ENCODE results near the gene ABCC4. TPM values are rescaled to one million over a fixed set of nuclear protein-coding genes. Genes with fewer than 3 reads are reported as not detected.
A peak's percentile ranks its signal among the peaks of the same experiment; 100 is the strongest.

The ABCC4 gene
- total RNA-seq, 1 experiment from 2014 or later = 23.9 TPM

DNA sequence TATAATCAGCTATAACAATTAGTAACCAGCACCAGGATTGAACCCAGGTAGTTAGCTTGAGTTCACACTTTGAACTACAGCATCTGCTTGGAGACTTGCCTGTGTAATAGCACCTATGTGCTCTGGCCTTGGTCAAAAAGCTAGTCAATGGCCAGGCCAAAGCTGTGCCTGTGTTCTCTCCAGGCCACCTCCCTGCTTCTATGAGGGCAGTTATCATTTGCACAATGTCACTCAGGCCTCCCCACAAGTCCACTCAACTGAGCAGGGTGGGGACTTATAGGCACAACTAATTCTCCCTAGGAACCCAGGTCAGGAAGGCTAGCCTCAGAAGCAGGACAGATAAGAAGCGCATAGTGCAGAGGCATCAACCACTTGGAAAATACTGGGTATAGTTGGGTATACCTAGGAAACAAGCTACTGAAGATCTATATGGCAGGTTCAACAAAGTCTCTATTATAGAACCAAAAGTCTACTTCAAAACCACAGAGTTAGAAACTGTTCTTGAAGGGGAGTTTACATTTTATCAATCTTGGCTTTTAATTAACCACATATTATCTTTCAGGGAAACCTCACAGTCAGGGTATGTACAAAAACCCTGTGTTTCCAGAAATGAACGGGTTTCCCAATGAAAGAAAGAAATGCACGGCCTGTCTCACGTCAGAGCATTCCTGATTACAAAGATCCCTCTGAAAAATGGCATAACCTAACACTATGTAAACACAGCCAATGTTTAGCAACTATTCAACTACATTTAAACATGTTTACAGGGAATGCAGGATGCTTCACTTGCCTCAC lies 140.9 kb downstream of the ABCC4 start:
- no peak for DNase-seq (ENCODE audit: low read depth)

DNA sequence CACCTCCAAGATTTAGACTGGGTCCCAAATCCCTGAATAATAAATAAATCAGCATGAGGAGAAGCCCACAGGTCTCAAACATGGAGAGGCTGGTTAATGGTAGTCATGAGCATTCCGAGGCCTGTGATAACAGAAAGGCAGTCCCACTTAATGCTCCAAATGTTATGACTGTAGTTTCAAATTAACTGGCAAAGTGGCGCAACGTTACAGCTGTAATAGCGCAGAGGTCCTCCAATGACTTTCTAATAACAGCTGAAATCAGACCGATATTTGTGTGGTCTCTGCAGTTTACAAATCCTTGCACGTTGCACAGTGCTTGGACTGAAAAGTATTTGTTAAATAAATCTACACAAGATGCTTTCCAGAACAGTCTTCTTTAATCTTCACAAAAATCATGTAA lies 141.8 kb downstream of the ABCC4 start:
- no peak for DNase-seq (ENCODE audit: low read depth)

DNA sequence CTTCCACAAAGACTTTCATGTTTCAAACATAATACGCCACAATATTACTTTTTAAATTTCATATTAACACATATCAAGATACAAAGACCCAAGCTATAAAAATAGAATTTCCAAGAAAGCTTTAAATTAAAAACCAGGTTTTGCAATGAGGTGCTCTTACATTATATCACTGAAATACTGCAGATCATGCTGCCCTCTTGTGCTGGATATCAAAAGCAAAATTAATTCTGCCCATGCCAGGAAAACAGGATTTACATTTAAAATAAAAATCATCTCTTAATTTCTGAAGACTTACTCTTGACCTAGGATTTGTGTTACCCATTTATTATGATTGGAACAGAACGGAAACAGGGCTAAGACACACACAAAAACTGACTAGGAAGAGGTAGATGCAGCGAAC lies 145.0 kb downstream of the ABCC4 start:
- DNase-seq (ENCODE audit: low read depth) = peak; percentile 23

DNA sequence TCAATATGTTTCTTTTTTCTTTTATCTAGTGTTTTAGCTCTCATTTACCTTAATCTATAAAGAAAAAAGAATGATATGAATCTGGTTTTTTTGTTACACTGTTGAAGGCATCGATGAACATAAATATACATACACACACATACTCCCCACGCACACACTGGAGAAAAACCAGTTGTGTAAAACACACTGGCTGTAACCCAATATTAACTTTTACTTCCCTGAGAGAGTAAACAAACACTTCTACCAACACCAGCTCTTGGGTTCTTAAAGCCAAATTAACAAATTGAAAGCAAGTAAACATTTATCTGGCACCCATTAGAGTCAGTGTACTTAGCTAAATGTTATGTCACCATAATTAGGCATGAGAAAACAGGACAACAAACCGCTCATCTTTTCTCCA lies 145.7 kb downstream of the ABCC4 start:
- no peak for DNase-seq (ENCODE audit: low read depth)

DNA sequence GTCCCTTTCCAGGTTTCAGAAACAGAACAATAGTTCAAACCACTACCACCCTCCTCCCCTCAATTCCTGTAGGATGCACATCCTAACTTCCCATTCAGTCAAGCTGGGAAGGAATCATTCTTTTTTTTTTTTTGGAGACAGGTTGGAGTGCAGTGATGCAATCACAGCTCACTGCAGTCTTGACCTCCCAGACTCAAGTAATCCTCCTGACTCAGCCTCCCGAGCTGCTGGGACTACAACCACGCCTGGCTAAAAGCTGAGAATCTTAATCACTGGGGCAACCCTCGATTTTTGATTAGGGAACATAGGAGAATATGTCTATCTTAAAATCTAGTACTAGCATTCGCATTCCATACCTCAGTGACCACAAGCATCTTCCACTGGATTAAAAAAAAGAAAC lies 146.2 kb downstream of the ABCC4 start:
- no peak for DNase-seq (ENCODE audit: low read depth)

DNA sequence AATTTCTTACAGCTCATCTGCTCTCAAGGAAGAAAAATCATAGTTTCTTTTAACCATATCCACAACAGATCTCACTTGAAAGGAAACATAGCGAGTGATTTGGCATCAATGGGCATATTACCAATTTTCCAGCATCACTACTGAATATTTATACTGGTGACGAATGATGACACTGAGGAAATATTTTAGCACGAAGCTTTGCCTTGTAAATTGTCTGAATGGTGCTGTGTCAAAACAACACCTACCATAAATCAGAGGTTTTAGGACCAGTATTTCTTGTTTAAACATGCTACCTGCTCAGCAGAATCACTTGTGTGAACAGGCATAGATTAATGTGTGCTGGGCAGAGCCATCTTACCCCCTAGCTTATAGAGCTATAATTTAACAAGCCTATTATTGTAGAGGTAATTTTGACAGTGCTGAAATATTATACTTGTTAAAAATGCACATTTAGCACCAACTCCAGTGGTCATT lies 146.8 kb downstream of the ABCC4 start:
- no peak for DNase-seq (ENCODE audit: low read depth)

DNA sequence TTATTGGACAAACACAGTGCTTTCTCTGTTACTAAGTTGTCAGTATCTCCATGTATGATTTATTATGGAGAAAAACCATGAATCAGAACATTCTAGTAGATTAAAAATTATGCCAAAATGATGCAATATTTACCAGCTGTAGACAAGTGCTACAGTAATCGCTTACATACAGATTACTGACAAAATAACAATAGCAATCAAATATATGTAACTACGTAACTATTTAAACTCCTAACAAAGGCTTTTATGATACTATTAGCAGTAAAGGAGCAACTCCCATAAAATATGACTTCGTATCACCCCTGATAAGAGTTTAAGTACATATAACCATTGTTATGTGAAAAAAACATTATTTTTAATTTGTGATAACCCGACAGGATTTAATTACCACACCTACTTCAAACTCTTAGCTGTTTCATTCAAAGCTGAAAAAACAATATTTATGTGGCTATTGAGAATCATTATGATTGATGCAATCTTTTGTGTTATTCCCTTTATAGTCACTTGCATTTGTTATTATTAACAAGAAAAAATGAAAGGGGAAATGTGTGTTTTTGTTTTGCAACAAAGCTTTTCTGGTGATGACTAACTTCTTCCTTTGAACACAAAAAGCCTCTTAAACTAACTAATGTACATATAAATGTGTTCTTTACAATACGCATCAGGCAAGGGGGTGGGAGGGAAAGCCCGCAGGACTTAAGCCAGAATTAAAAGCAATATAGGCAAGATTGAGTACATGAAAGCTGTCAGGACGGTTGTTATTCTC lies 147.4 kb downstream of the ABCC4 start:
- no peak for DNase-seq (ENCODE audit: low read depth)

DNA sequence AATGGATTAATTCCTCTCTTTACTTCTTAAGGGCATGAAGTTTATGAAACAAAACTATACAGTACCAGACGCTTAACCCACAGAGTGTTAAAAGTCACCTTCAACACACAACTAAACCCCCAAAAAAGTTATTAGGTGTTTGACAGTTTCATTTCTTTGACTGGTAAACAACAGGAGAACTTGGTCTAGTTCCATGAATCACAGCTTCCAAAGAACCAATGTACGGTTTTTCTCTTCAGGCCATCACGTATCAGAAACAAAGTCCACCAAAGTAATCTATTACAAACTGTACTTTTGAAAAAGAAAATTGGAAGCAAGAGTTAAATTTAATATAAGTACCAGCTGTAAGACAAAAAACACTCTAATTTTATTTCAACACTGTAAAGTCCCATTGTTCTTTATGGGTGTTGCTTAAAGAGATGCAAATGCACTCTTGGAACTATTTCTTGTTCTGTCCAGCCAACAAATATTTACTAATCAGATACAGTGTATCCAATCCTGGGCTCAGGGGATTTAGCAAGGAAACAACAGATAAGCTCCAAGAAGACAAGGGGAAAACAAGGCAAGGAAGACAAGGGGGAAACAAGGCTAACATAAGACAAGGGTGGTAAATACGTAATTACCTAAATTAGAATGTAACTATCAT lies 149.2 kb downstream of the ABCC4 start:
- no peak for DNase-seq (ENCODE audit: low read depth)

DNA sequence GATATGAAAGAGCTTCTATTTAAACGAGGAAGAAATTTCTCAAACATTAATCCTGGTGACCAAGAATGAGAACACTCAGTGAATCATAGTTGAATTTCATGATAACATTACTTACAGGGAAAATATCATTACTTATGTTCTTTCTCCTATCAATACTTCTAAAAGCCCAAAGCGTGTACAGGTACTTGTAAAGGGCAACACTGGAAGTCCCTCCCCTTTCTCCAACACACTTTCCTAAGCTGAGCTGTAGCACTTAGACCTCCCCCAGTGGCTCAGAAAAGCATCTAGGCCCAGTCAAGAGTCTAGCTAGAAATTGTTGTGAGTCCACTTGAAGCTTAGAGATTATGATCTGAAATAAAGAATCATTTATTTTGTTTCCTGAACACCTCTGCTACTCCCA lies 150.7 kb downstream of the ABCC4 start:
- no peak for DNase-seq (ENCODE audit: low read depth)

DNA sequence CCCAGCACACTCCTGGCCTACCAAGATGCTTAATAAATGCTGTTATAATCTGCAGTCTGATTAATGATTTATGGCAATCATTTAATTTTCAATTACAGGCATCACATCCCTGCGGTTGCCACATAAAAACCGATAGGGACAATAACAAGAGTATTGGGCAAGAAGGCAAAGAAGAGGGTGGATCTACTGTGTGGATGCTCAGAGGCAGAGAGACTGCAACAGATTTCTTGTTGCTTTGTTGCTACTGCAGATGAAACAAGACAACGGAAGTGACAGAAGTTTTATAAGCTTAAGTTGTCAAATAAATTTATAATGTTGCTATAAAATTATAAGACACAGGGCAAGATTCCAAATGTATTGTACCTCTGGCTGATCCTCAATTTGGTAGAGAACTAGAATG lies 154.8 kb downstream of the ABCC4 start:
- DNase-seq (ENCODE audit: low read depth) = no peak

DNA sequence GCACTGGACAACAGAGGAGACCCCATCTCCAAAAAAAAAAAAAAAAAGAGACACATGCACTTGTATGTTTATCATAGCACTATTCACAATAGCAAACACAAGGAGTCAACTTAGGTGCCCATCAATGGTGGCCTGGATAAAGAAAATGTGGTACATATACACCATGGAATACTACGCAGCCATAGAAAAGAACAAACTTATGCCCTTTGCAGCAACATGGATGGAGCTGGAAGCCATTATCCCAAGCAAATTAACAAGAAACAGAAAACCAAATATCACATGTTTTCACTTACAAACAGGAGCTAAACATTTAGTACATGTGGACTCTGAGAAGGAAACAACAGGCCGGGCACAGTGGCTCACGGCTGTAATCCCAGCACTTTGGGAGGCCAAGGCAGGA lies 155.7 kb downstream of the ABCC4 start:
- no peak for DNase-seq (ENCODE audit: low read depth)

DNA sequence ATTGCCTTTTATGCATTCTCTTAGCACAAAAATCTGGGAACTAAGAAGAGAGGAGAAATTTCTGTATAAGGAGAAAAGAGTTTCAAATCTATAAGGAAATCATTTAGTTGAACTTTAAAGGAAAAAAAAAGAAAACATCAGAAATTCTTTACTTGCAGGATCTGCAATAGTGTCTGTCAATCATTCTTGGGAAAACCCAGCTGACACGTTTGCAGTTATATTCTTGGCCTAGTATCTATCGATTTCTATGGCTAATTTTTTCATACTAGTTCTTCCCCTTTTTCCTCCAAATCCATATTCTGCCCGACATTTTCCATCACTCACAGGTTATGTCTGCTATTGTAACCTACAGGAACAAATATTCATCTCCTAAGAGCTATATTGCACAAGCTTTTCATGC lies 160.7 kb downstream of the ABCC4 start:
- DNase-seq (ENCODE audit: low read depth) = no peak

DNA sequence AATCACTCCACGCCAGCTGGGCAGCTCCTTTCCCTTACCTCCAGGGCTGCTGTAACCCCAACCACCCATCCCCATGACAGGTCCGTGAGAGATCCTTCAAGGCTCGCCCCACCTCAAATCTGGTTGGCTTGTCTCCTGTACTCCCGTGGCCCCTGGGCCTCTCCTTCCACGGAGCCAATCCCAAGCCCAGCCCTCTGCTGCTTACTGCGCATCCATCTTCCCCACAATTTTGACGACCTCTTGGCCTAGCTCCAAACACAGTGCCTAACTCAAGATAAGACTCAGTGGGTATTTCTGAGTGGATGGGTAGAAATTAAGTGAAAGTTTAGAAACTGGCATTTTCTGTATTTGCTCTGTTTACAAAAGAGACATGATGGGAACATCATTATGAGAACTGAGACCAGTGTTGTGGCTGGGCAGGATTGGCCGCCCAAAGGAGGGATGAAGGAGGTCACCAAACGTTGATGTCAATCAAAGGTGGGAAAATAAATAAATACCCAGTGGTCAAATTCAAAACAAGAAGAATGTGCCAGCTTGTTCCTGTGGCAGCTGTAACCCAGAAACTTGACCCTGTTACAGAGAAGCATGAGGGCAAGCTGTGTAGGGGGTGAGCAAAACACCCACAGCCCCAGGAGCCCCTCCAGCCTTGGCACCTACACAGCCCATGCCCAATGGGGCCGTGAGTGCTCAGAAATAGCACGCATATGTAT lies 162.2 kb downstream of the ABCC4 start:
- DNase-seq (ENCODE audit: low read depth) = peak; percentile 50

DNA sequence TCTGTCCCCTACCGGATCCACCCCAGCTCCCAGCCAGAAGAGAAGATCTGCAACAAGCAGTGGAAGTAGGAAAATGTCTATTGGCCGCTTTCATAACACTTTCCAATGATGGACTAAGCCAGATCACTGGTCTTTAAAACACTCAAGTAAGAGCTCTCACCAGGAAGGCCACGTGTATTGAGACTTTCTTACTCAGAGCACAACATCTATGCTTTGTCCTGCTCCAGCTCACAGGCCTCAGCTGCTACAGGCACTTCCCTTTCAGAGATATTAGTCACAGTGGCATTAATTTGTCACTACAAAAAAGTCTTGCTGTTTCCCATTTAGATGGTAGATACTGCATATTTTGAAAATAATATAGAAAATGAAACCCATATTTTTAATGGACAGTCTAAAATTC lies 164.2 kb downstream of the ABCC4 start:
- DNase-seq (ENCODE audit: low read depth) = peak; percentile 47

DNA sequence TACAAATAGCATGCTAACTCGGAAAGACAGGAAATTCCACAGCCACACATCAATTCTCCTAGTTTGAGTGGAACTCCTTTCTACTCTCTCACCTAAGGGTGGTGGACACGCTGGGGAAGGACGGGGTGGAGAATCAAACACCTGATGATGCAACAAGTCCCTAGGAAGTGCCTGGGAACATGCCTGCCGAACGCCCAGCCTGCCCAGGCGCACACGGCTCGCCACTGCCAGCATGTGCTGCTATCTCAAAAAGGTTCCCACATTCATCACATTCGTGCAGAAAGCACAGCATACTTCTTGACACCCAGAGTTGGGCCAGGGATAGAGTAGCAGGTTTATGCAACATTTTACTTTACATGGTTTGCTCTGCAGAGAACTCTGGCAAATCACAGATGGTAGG lies 164.6 kb downstream of the ABCC4 start:
- no peak for DNase-seq (ENCODE audit: low read depth)

DNA sequence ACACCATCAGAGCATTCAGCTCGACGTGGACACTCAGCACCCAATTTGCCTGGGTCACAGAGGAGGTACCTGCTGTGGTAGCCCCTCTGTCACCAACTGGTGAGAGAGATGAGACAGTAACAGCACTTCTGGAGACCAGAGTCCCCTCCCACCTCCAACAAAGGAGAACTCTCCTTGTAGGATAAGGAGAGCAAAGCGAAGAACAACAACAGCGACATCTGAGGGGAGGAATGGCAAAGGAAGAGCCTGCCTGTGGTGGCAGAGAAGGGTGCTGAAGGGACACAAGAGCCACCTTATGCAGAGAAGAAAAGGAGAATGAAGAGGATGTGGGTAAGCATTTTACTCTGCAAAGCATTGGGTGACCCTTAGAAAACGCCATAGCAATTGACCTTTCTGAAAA lies 167.8 kb downstream of the ABCC4 start:
- DNase-seq (ENCODE audit: low read depth) = no peak

DNA sequence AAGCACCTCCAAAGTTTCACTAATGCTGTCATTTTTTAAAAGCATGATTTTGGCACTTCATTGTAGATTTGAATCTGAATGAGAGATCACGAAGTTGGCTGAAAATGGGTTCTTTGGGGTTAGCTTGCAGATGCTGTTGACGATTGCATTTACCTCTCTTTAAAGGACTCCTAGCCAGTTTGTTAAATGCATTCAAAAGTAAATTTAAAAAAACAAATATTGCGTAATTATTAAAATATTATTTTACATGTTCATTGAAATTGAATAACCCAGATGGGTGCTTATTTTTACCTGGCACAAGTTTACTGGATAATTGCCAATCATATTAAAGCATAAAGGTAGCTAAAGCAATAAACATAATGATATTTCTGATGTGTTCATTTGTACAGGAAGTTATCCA lies 172.2 kb downstream of the ABCC4 start:
- DNase-seq (ENCODE audit: low read depth) = no peak

DNA sequence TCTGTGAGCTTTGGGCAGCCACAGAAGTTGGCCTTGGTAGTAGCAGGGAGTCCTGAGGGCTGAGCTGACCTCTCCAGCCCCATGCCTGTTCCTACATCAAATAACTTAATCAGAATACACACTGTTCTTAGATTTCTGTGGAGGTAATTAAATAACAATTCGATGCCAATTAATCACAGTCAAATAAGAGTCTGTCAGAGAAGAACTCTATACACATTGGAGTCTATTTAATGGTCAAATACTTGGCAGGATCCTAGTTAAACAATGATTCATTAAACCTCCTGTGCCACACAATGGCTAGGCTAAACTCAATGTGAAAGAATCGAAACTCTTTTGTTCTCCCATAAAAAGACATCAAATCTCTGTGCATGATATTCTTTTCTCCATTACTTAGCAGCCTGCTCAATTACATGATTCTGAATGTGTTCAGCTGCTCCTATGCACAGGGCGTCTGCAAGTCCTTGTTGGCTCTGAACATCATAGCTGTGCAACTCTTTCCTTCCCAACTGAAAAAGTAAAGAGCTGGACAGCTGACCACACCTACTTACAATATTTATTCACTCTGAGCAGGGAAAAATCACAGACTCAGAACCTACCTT lies 173.1 kb downstream of the ABCC4 start:
- DNase-seq (ENCODE audit: low read depth) = no peak

DNA sequence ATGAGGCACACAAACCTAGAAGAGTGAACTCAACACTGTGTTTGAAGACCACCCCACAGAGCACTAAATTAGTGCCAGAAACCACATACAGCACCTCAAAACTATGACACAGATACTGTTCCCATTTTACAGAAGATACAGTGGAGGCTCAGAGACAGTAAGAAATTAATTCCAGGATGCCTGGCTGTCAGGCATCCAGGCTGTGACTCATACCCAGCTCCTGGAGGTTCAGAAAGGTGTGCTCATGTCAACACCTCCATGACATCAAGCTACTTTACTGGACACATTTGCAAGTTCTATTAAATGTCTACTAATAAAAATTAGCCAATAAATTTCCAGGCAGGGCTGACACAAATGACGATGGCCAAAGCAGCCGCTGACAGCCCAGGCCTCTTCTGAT lies 176.3 kb downstream of the ABCC4 start:
- no peak for DNase-seq (ENCODE audit: low read depth)

DNA sequence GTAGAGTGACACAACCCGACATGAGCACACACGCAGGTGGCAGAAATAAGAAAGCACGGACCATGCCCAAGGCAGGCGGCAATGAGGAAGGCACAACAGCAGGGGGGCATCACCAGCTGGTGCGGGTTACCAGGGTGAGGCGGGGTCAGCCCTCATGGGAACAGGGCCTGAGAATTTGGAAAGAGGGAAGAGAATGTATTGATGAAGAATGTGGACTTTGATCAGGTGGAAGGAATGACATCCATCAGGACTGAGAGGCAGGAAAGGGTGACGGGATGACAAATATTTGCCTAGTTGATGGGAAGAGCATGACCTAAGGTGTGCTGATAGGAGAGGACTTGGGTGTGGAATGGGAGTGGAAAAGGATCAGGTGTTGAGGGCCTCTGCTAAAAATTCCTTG lies 177.5 kb downstream of the ABCC4 start:
- DNase-seq (ENCODE audit: low read depth) = no peak

DNA sequence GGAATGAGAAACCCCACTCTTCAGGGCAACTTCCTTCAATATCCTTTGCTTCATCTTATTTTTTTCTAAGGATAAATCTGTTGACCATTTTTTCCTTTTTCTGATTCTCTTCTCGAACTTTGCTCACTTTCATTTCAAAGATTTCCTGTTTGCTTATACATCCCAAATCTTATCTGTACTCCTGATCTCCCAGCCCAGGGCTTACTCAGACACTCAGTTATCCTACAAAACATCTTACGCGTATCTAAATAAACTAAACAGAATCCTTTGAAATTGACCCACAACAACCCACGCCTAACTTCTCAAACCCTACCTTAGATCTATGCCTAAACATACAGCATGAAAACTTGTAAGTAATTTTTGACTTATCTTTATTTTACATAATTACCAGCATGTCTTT lies 179.2 kb downstream of the ABCC4 start:
- DNase-seq (ENCODE audit: low read depth) = no peak

DNA sequence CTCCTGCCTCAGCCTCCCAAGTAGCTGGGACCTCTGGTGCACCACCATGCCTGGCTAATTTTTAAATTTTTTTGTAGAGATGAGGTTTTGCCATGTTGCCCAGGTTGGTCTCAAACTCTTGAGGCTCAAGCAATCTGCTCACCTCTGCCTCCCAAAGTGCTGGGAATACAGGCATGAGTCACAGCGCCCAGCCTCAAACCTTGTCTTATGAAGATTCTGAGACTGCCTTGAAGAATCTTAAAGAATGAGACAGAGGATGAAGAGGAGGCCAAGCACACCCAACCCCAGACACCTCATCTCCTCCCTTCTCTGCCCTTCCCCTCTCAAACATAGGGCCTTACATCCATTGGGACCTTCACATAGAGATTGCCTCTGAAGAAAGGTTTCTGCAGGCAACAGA lies 179.7 kb downstream of the ABCC4 start:
- no peak for DNase-seq (ENCODE audit: low read depth)

Data from LHCN-M2 (cell line).